Fibroblast of lung (primary cell): ENCODE data around the gene ZNF672.

ENCODE experiments used
- CTCF ChIP-seq, 2 donors: IDR thresholded peaks in 1 of 2; conservative IDR thresholded peaks in 1 of 2; 1 replicate in 1 of 2; 2 replicates in 1 of 2; pipeline ENCODE4 v1.5.1; 2011 to 2012; ENCODE audit warnings: low read length in 2 of 2, control low read depth in 1 of 2, inconsistent platforms in 1 of 2, low read depth in 1 of 2, mild to moderate bottlenecking in 1 of 2
- EZH2 ChIP-seq: IDR thresholded peaks from 2 replicates; pipeline ENCODE4 v1.5.1; 2012; ENCODE audit warnings: low read length, control low read depth, mild to moderate bottlenecking; ENCODE audit errors: missing control alignments

- TF ChIP-seq EZH2: no peak
- TF ChIP-seq CTCF (conservative IDR thresholded peaks at IDR 0.05 in 1 of 2, IDR thresholded peaks at IDR 0.05 in 1 of 2; ENCODE audit: low read depth in 1 of 2, low read length in 2 of 2): no peak
Measured at GRCh38 chr1:248849152-248849551, 11.1 kb downstream of the ZNF672 start.
